AG20443 (cell line): ENCODE measurements around the gene IGSF21.

ENCODE experiments used
- DNase-seq: peaks from one replicate; pipeline ENCODE4 v3.0.0; 2012; ENCODE audit warnings: low spot score, mixed read lengths

Gene IGSF21

DNA sequence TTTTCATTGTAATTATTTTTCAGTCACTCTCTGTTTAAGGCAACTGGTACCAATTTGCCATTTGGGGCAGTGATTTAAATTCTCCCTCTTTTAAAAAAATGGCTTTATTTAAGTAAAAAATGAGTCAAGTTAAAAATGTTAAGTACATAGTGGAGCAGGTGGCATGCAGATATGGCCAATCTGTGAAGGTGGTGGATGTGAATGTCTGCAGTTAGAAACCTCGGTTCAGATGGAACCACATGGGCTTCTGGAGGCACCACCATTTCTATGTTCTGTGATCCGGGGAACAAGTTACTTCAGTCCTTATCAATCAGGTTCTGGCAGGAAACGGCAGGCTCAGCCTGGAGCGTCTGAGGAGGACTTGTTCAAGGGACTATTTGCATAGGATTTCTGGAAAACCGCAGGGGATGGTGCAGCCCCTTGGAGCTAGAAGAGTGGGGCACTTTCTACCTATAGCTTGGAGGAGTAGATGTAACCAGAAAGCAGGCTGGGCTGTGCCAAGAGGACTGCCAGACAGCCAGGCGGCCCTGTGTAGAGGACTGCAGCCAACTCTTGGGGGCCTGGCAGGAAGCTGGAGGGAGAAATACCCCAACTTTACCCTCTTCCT, 12.3 kb downstream of the IGSF21 start:
- no peak for DNase-seq

- no peak for DNase-seq
Measured at GRCh38 chr1:18120638-18121037, 13.0 kb downstream of the IGSF21 start.

GRCh38 chr1:18121072-18121820, 13.6 kb downstream of the IGSF21 start:
- DNase-seq, result no peak

GRCh38 chr1:18123467-18123992, 15.9 kb downstream of the IGSF21 start:
- no peak for DNase-seq

DNA sequence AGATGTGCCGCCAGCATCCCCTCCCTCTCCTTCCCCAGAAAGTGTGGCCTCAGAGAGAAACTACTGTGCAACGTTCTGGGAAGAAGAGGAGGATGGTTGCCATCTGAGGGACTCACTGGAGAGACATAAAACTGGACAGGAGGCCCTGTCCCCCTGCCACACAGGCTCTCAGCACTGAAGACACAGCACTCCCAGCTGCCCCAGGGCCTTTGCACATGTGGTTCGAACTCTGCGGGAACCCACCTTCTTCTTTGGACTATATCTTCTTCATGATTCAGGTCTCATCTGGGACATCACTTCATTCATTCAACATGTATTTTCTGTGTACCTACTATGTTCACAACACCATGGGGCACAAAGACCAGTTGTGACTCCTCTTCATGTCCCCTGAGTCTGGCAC, 17.4 kb downstream of the IGSF21 start:
- DNase-seq, result no peak

- no peak for DNase-seq
Measured at GRCh38 chr1:18126616-18127015, 19.0 kb downstream of the IGSF21 start.

DNA sequence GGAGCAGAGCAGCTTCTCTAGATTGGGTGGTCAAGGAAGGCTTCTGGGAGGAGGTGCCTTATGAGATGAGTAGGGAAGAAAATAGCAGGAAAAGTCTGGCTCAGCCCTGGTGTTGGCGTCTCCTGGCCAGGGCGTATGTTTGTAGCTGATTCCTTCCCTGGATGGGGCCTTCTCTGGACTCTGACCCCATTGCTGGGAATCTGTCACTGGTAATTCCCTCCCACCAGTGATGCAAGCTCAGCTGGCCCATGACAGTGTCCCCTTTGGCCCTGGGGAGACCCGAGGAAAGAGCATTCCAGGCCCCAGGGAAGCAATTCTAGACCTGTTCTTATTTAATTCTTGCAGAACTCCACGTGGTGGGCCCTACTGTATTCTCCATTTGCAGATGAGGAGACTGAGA, 20.7 kb downstream of the IGSF21 start:
- DNase-seq, result no peak

GRCh38 chr1:18130356-18130755, 22.8 kb downstream of the IGSF21 start:
- no peak for DNase-seq

- no peak for DNase-seq
Measured at GRCh38 chr1:18132022-18132710, 24.6 kb downstream of the IGSF21 start.

GRCh38 chr1:18132711-18133541, 25.3 kb downstream of the IGSF21 start:
- DNase-seq, result no peak

DNA sequence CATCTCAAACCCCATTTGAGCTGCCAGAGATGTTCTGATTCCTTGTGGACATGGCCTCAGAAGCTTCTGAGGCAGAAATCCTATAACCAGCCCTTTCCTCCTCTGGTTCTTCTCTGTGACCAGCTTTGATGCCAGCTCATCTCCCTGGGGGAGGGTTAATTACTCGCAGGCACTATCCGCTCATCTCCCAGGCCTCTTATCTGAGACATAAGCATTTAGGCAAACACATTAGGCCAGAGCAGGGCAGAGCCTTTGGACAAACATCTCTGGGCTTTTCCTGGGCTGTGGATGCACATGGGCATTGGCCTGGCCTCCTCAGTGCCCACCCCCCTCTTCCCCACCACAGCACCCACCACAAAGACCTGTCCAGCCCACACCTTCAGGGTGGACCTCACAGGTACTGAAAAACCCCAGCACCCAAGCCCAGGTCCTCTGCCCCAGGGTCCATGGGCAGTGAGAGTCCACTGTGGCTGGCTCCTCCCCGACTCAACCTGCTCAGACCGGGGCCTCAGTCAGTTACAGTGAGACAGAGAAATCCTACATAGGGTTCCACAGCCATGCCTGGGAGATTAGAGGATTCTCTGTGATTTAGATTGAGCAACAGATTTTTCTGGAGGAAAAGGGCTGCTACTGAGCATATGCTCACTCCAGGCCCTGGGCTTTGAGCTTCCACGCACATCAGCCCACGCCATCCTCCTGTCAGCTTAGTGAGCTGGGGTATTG, 26.9 kb downstream of the IGSF21 start:
- no peak for DNase-seq

DNA sequence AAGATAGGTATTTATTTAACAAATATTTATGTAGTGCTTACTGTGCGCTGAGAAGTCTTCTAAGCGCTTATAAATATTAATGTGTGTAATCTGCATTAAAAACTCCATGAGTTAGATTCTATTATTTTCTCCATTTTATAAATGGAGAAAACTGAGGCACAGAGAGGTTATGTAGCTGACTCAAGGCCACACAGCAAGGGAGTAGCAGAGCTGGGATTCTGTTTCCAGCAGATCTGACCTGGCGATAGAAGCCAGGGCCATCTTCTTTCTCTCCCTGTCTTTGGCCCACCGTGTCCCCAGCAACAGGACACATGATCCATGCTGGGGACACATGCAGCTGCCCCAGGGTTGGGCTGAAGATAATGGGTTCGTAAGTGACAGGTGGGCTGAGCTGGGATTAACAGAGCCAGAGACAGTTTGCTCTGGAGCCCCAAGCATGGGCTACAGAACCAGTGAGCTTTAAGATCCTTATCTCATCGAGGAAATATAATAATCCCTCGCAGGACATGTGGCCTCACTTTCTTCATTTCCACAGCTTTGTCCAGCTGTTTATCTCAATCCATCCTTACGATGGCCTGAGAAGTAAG, 30.3 kb downstream of the IGSF21 start:
- no peak for DNase-seq

DNA sequence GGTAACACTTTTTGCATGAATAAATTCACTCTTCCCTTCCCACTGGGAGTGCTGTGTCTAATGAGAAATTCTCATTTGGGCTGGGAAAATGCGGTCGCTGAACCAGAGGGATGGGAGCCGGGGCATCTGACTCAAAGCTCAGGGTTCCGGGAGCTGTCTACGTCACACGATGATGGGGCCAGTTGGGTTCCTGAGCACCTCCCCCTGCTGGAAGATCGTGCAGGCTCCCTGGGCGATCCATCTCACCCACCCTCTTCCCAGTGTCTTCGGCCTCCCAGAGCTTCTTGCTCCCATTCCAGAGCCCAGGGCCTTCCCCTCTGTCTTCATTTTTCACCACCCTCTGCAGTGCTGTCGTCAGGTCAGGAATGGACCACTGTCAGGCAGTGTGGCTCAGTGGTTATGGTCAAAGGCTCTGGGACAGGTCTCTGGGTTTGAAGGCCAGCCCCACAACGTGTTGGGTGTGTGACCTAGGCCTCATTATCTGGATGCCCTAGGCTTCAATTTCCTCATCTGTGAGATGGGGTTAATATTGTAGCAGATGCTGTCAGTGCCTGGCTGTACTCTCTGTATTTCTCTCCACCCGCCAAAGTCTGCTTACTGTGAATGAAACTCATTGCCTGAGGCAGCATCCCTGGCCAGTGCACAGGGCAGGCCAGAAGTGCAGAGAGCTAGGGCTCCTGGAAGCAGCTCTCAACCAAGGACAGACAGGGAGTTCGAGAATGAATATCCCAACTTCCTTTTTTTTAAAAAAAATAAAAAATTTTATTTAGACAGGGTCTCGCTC, 31.8 kb downstream of the IGSF21 start:
- DNase-seq, result no peak

DNA sequence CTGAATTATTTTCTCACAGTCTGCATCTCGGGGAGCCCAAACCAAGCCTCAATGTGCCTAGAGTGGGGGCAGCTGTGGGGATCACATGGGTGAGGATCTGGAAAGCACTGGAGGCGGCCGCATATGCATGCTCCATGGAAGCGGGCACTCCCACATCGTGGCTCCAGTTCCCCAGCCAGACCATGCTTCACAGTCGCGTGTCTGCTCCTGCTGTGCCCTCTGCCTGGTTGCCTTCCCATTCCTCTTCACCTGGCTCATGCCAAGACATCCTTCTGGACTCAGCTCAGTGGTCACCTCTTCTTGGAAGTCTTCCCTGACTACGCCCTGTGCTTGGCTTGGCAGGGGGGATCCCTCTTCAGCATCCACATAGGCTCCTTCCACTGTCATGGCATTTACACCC, 32.8 kb downstream of the IGSF21 start:
- no peak for DNase-seq

- no peak for DNase-seq
Measured at GRCh38 chr1:18141661-18142060, 34.1 kb downstream of the IGSF21 start.

- DNase-seq, result no peak
Measured at GRCh38 chr1:18142471-18142870, 34.9 kb downstream of the IGSF21 start.

GRCh38 chr1:18142969-18143368, 35.4 kb downstream of the IGSF21 start:
- no peak for DNase-seq

- DNase-seq, result no peak
Measured at GRCh38 chr1:18144062-18144461, 36.5 kb downstream of the IGSF21 start.

DNA sequence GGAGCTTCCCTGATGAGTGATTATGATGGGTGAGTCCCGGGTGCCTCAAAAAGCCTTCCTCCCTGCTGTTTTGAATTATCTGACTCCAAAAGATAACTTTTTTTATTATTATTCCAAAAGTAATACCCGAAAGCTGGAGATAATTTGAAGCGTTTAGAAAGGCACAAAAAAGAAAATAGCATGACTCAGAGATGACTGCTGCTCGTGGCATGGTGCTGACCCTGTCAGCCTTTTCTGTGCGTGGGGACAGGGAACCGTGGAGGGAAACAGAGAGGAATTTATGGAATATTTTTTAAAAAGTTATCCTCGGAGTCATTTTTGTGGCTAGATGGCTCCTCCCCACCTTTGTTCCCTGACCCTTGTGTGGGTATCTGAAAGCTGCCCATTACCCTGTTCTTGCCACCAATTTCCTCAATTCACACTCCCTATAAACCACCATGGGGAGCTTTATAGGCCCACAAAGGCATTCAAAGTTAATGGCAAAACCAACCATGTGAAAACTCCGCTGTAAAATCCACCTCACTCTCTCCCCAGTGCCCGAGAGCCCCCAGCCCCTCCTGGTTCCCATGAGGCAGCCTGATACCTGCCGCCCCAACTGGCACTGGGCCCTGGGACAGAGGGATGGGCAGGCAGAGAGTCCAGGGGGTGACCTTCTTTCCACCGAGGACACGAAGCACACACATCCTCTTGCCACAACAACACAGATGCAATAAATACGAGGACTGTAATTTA, 37.5 kb downstream of the IGSF21 start:
- DNase-seq, result peak; percentile 86
